ENCODE data around the gene FSTL4. TPM values are rescaled to one million over a fixed set of nuclear protein-coding genes. Genes with fewer than 3 reads are reported as not detected.
A peak's percentile ranks its signal among the peaks of the same experiment; 100 is the strongest.

FSTL4 gene
- total RNA-seq, 1 experiment from 2014 or later = 2.7 TPM

DNA sequence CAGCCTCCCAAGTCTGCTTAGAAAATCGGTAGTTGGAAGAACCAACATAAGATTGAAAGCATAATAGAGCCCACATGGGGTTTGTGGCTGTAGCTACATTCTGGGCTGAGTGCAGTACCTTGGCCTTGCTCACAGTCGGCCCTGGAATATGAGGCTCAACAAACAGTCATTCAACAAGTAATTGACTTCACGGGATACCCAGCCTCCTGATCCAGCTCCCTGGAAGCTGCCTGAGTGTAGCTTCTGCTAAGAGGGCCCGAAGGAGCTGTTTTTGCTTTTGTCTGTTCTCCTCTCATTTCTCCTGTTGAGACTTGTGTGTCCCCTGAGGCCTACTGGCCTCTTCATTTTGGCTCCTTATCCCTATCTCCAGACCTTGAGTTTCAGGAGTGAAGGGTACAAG, 389.8 kb downstream of the FSTL4 start:
- CTCF ChIA-PET = interaction anchor here (0.5 to 0.8 kb wide), 3 partner anchors 25 to 106 kb away, joined by 3 to 4 read pairs (median 3); no protein-coding TSS in a partner anchor
- H3K4me3 ChIP-seq (ENCODE audit: low read depth, low read length) = no peak overlapping the region

DNA sequence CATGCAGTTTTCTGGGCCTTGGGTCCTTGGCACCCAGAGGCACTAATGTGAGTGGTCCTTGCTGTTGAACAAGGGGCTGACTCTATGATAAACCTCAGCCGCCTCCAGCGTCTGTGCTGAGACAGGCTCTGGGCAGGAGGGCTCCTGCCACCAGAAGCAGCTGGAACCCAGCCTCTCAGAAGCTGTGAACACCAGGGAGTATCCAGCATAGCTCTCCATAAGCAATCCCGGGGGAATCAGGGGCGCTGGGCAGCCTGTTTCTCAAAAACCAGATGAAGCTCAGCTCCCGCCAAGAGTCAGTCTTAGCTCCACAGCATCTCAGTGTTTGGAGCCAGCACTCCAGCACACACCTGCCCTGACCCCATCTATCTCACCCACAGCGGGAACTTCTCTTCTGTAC, 390.3 kb downstream of the FSTL4 start:
- no peaks in the 10 kb centered on the region for H3K27me3 ChIP-seq (replicated peaks; ENCODE audit: control insufficient read depth, insufficient read depth, low read length)
- TF ChIP-seq, protein P1, sequence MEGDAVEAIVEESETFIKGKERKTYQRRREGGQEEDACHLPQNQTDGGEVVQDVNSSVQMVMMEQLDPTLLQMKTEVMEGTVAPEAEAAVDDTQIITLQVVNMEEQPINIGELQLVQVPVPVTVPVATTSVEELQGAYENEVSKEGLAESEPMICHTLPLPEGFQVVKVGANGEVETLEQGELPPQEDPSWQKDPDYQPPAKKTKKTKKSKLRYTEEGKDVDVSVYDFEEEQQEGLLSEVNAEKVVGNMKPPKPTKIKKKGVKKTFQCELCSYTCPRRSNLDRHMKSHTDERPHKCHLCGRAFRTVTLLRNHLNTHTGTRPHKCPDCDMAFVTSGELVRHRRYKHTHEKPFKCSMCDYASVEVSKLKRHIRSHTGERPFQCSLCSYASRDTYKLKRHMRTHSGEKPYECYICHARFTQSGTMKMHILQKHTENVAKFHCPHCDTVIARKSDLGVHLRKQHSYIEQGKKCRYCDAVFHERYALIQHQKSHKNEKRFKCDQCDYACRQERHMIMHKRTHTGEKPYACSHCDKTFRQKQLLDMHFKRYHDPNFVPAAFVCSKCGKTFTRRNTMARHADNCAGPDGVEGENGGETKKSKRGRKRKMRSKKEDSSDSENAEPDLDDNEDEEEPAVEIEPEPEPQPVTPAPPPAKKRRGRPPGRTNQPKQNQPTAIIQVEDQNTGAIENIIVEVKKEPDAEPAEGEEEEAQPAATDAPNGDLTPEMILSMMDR (IDR thresholded peaks at IDR 0.05; ENCODE audit: insufficient read depth in 1 of 2, low read depth in 1 of 2, low read length in 1 of 2, severe bottlenecking in 1 of 2, unreplicated experiment in 1 of 2) = no peak
- H3K36me3 Mint-ChIP-seq (ENCODE audit: insufficient read depth, unreplicated experiment) = no peaks in the 10 kb centered on the region
- no peak for DNase-seq
- ChIA-PET CTCF (interaction anchor here (0.5 to 0.7 kb wide), 3 partner anchors 26 to 790 kb away, joined by 3 to 4 read pairs (median 3); no protein-coding TSS in a partner anchor), POLR2A (no interaction called here)
- peaks cover 21% of the 10 kb centered on the region for H3K4me1 Mint-ChIP-seq (ENCODE audit: low read depth, unreplicated experiment)
- intact Hi-C loops (cut with micrococcal nuclease; ENCODE audit: unreplicated experiment) = no loop called here
- no peaks in the 10 kb centered on the region for H3K9me3 Mint-ChIP-seq (ENCODE audit: unreplicated experiment)
- peaks cover 35% of the 10 kb centered on the region for H3K4me1 ChIP-seq
- H3K9me3 ChIP-seq = no peaks in the 10 kb centered on the region
- H3K4me3 Mint-ChIP-seq (ENCODE audit: unreplicated experiment) = no peak overlapping the region
- H3K27ac Mint-ChIP-seq (ENCODE audit: unreplicated experiment) = no peak overlapping the region
- no peaks in the 10 kb centered on the region for H3K27me3 Mint-ChIP-seq (ENCODE audit: insufficient read depth, unreplicated experiment)
- H3K4me3 ChIP-seq (ENCODE audit: low read depth, low read length) = no peak overlapping the region
- BruUV-seq (replicated peaks) = no TSS peak
- no peaks in the 10 kb centered on the region for H3K36me3 ChIP-seq (ENCODE audit: control insufficient read depth, insufficient read depth, low read length)

More for the DNA sequence above, 389.8 kb downstream of the FSTL4 start:
- H3K36me3 Mint-ChIP-seq (ENCODE audit: insufficient read depth, unreplicated experiment) = no peaks in the 10 kb centered on the region
- no peaks in the 10 kb centered on the region for H3K27me3 Mint-ChIP-seq (ENCODE audit: insufficient read depth, unreplicated experiment)
- TF ChIP-seq, protein P1 (IDR thresholded peaks at IDR 0.05; ENCODE audit: insufficient read depth in 1 of 2, low read depth in 1 of 2, low read length in 1 of 2, severe bottlenecking in 1 of 2, unreplicated experiment in 1 of 2) = no peak
- Histone ChIP-seq H3K4me1 (peaks cover 35% of the 10 kb centered on the region), H3K9me3 (no peaks in the 10 kb centered on the region), H3K27me3 (replicated peaks; ENCODE audit: control insufficient read depth, insufficient read depth, low read length) (no peaks in the 10 kb centered on the region), H3K36me3 (ENCODE audit: control insufficient read depth, insufficient read depth, low read length) (no peaks in the 10 kb centered on the region)
- POLR2A ChIA-PET = no interaction called here
- H3K9me3 Mint-ChIP-seq (ENCODE audit: unreplicated experiment) = no peaks in the 10 kb centered on the region
- H3K4me3 Mint-ChIP-seq (ENCODE audit: unreplicated experiment) = no peak overlapping the region
- no TSS peak for BruUV-seq (replicated peaks)
- DNase-seq = no peak
- H3K4me1 Mint-ChIP-seq (ENCODE audit: low read depth, unreplicated experiment) = peaks cover 21% of the 10 kb centered on the region
- no peak overlapping the region for H3K27ac Mint-ChIP-seq (ENCODE audit: unreplicated experiment)
- intact Hi-C loops (cut with micrococcal nuclease; ENCODE audit: unreplicated experiment) = no loop called here

DNA sequence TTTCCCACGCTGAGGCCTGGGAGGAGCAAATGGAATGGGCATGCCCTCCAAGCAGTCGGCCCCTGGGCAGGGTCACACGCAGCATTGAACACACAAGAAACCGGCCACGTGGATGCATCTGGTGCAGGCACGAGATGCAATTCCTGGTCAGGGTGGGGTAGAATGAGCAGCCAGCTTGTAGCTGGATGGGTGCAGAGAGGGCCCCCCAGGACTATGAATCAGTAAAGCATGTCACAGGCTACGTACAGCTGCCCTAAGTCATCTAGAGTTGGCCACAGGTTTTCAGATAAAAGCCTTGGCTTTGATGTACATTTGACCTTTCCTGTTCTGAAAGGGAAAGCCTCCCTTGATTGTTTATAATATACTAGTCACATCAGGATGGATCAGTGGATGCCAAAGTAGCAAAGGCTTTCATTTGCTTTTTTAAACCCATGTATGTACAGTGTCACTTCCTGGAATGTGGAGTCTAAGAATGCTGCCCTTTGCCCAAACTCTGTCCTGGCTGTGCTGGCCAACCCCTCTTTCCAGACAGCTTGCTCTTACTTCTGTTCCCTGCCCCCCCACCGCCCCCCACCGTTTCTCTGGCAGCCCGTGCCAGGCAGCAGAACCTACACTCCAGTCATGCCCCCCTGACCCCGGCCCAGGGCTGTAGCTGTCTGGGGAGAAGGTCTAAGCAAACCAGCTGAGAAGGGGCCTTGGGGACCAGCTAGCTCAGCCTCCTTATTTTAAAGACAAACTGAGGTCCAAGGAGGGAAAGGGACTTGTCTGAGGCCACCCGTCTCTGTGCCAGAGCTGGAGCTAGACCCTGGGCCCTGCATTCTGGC, 391.3 kb downstream of the FSTL4 start:
- POLR2A ChIA-PET = no interaction called here
- DNase-seq = peak in 1 of 2 experiments; percentile 35
- intact Hi-C loops (cut with micrococcal nuclease; ENCODE audit: unreplicated experiment) = no loop called here

More for the DNA sequence above, 391.3 kb downstream of the FSTL4 start:
- BruUV-seq (replicated peaks) = no TSS peak
- TF ChIP-seq, protein P1 (IDR thresholded peaks at IDR 0.05; ENCODE audit: insufficient read depth in 1 of 2, low read depth in 1 of 2, low read length in 1 of 2, severe bottlenecking in 1 of 2, unreplicated experiment in 1 of 2) = no peak
- H3K4me3 ChIP-seq (ENCODE audit: low read depth, low read length) = no peak overlapping the region
- H3K36me3 Mint-ChIP-seq (ENCODE audit: insufficient read depth, unreplicated experiment) = no peaks in the 10 kb centered on the region
- H3K9me3 Mint-ChIP-seq (ENCODE audit: unreplicated experiment) = no peaks in the 10 kb centered on the region
- no peak overlapping the region for H3K27ac Mint-ChIP-seq (ENCODE audit: unreplicated experiment)
- peaks cover 32% of the 10 kb centered on the region for H3K4me1 ChIP-seq
- H3K9me3 ChIP-seq = no peaks in the 10 kb centered on the region
- H3K27me3 ChIP-seq (replicated peaks; ENCODE audit: control insufficient read depth, insufficient read depth, low read length) = no peaks in the 10 kb centered on the region
- H3K4me3 Mint-ChIP-seq (ENCODE audit: unreplicated experiment) = no peak overlapping the region
- CTCF ChIA-PET = interaction anchor here (1.4 kb wide), 1 partner anchor 27 kb away, joined by 6 read pairs; no protein-coding TSS in a partner anchor
- H3K36me3 ChIP-seq (ENCODE audit: control insufficient read depth, insufficient read depth, low read length) = no peaks in the 10 kb centered on the region
- H3K4me1 Mint-ChIP-seq (ENCODE audit: low read depth, unreplicated experiment) = peaks cover 17% of the 10 kb centered on the region
- no peaks in the 10 kb centered on the region for H3K27me3 Mint-ChIP-seq (ENCODE audit: insufficient read depth, unreplicated experiment)
